ENCODE measurements around the gene C4orf36. TPM values are rescaled to one million over a fixed set of nuclear protein-coding genes. Genes with fewer than 3 reads are reported as not detected.
A peak's percentile ranks its signal among the peaks of the same experiment; 100 is the strongest.

C4orf36 gene
- total and polyA plus RNA-seq, 2 of the 4 experiments (the other 2 are of a cell fraction): 0.18 to 0.41 TPM

GRCh38 chr4:86841309-86841708, 50.9 kb downstream of the C4orf36 start:
- dilution Hi-C loops (cut with HindIII; ENCODE audit: low sequenced_read_pairs, unreplicated experiment): no loop called here
- H2AFZ ChIP-seq (replicated peaks; ENCODE audit: low read length, poor library complexity): no peak overlapping the region
- peak overlapping the region; percentile 25; the same call in 1 of the 2 replicates for H2AK5ac ChIP-seq (ENCODE audit: low read depth, low read length)
- H3K27me3 ChIP-seq (ENCODE audit: control insufficient read depth, insufficient read depth, low read length): no peaks in the 10 kb centered on the region
- no peaks in the 10 kb centered on the region; the same call in 1 of the 2 replicates for H4K20me1 ChIP-seq (ENCODE audit: insufficient read depth, low read length)
- H3K4ac ChIP-seq (ENCODE audit: low read depth, low read length): peak overlapping the region; percentile 49
- peak overlapping the region; percentile 3; the same call in 1 of the 2 replicates for H3K27ac ChIP-seq (ENCODE audit: insufficient read depth, low read length)
- no peak overlapping the region; the same call in 1 of the 2 replicates for H4K91ac ChIP-seq (ENCODE audit: insufficient read depth, low read depth, low read length)
- H2BK15ac ChIP-seq (ENCODE audit: low read depth, low read length): peak overlapping the region; percentile 11; the same call in 1 of the 3 replicates
- ChIA-PET CTCF (no interaction called here), POLR2A (ENCODE audit: unreplicated experiment) (no interaction called here)
- H3K23ac ChIP-seq (ENCODE audit: low read depth, low read length): peak overlapping the region; percentile 77
- H3K79me1 ChIP-seq (ENCODE audit: low read depth in 1 of 2, low read length in 2 of 2): no peaks in the 10 kb centered on the region
- no TSS peak for BruUV-seq (replicated peaks)
- no peak overlapping the region for H2AK9ac ChIP-seq (replicated peaks; ENCODE audit: low read depth, low read length, poor library complexity)
- no peak overlapping the region for H3K9ac ChIP-seq (ENCODE audit: low read depth, low read length)
- H3K9me1 ChIP-seq (ENCODE audit: insufficient read depth, low read length): peaks cover 5% of the 10 kb centered on the region; the same call in 1 of the 2 replicates
- peak overlapping the region; percentile 92 for H2BK5ac ChIP-seq (ENCODE audit: low read depth, low read length, poor library complexity, severe bottlenecking)
- peak overlapping the region; percentile 66 for H2BK120ac ChIP-seq (ENCODE audit: low read depth, low read length)
- H3K18ac ChIP-seq (ENCODE audit: low read depth, low read length): peak overlapping the region; percentile 7; the same call in 1 of the 2 replicates
- TF ChIP-seq USF2 (IDR thresholded peaks at IDR 0.05; ENCODE audit: low read depth, low read length): no peak
- no peak for TF ChIP-seq POLR2A (IDR thresholded peaks at IDR 0.05; ENCODE audit: low read depth, low read length)
- TF ChIP-seq ELK1 (IDR thresholded peaks at IDR 0.05; ENCODE audit: borderline replicate concordance, low read depth, low read length): no peak
- no peak for TF ChIP-seq BHLHE40 (IDR thresholded peaks at IDR 0.05; ENCODE audit: low read depth, low read length)
- no peak for TF ChIP-seq MAZ (IDR thresholded peaks at IDR 0.05; ENCODE audit: borderline replicate concordance, low read depth, low read length)
- no peak for TF ChIP-seq RAD21 (IDR thresholded peaks at IDR 0.05; ENCODE audit: low read length)
- TF ChIP-seq NFE2L2 (IDR thresholded peaks at IDR 0.05; ENCODE audit: low read depth, low read length): no peak
- no peak for TF ChIP-seq SMC3 (IDR thresholded peaks at IDR 0.05; ENCODE audit: low read depth, low read length)
- TF ChIP-seq MXI1 (IDR thresholded peaks at IDR 0.05; ENCODE audit: borderline replicate concordance, low read depth, low read length): no peak
- no peak for TF ChIP-seq FOS (IDR thresholded peaks at IDR 0.05; ENCODE audit: low read depth, low read length)
- no peak for TF ChIP-seq MAFK (IDR thresholded peaks at IDR 0.05; ENCODE audit: low read depth, low read length)
- no peak for TF ChIP-seq RCOR1 (IDR thresholded peaks at IDR 0.05; ENCODE audit: insufficient replicate concordance, low read length)
- TF ChIP-seq CEBPB (IDR thresholded peaks at IDR 0.05; ENCODE audit: low read depth, low read length): no peak
- TF ChIP-seq CTCF (conservative IDR thresholded peaks at IDR 0.05; ENCODE audit: low read depth, low read length): no peak
- no peak for TF ChIP-seq CHD1 (IDR thresholded peaks at IDR 0.05; ENCODE audit: low read depth, low read length)
- TF ChIP-seq RFX5 (IDR thresholded peaks at IDR 0.05; ENCODE audit: low read depth, low read length): no peak
- ATAC-seq (ENCODE audit: low read depth) (peak; percentile 60; the same call in 1 of the 2 replicates), DNase-seq (peak; percentile 48)
- H4K8ac ChIP-seq (ENCODE audit: low read depth in 2 of 2, low read length in 2 of 2): peak overlapping the region in 1 of 2 experiments; percentile 42; a peak in 2 of 4 replicates
- peaks cover 7% of the 10 kb centered on the region for H3K4me1 ChIP-seq (ENCODE audit: control insufficient read depth, insufficient read depth, low read length)
- no peak overlapping the region for H3K4me3 ChIP-seq (ENCODE audit: insufficient read depth, low read depth, low read length)
- H3K14ac ChIP-seq (replicated peaks; ENCODE audit: low read depth, low read length): peak overlapping the region; percentile 54; the same call in 1 of the 2 replicates
- H3K4me2 ChIP-seq (ENCODE audit: low read depth, low read length): peak overlapping the region; percentile 51; the same call in 1 of the 2 replicates
- H4K5ac ChIP-seq (ENCODE audit: low read depth, low read length): peak overlapping the region; percentile 3; the same call in 1 of the 2 replicates
- H3K36me3 ChIP-seq (ENCODE audit: control insufficient read depth, insufficient read depth, low read length): no peaks in the 10 kb centered on the region
- intact Hi-C loops (cut with micrococcal nuclease): no loop called here
- H3K9me3 ChIP-seq (ENCODE audit: control insufficient read depth, insufficient read depth, low read length): no peaks in the 10 kb centered on the region
- no CpG with 5 or more reads among the region's 1 CpG for WGBS, 2 experiments (ENCODE audit: extremely low coverage in 2 of 2, insufficient read length in 1 of 2)
- in situ Hi-C loops (cut with MboI; ENCODE audit: low sequenced_read_pairs): no loop called here
- H2BK20ac ChIP-seq (ENCODE audit: low read depth, low read length): peak overlapping the region; percentile 30; the same call in 1 of the 2 replicates
- no peak overlapping the region for H3K56ac ChIP-seq (ENCODE audit: extremely low read depth, insufficient read depth, low read length)

All from IMR-90 (cell line).